ENCODE results near the gene MLF1.

The MLF1 gene

DNA sequence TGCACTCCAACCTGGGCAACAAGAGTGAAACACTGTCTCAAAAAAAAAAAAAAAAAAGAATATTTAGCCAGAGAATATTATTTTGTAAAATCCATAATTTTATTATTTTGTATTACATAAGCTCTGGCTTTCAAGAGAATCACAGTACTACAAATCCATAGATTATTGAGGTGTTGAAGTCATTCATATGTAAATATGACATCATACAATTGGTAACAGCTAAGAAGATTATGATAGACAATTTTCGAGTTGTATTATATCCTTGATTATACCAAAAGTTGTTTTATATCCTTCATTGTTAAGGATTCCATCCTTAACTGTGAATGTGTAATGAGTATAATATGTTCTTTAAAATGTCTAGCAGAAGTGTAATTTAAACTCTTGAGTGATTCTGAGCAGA, 3.7 kb downstream of the MLF1 start:
- no peak overlapping the region for H3K27ac ChIP-seq
- TF ChIP-seq ZFX (IDR thresholded peaks at IDR 0.05; ENCODE audit: borderline replicate concordance) = no peak
- TF ChIP-seq, protein P1, sequence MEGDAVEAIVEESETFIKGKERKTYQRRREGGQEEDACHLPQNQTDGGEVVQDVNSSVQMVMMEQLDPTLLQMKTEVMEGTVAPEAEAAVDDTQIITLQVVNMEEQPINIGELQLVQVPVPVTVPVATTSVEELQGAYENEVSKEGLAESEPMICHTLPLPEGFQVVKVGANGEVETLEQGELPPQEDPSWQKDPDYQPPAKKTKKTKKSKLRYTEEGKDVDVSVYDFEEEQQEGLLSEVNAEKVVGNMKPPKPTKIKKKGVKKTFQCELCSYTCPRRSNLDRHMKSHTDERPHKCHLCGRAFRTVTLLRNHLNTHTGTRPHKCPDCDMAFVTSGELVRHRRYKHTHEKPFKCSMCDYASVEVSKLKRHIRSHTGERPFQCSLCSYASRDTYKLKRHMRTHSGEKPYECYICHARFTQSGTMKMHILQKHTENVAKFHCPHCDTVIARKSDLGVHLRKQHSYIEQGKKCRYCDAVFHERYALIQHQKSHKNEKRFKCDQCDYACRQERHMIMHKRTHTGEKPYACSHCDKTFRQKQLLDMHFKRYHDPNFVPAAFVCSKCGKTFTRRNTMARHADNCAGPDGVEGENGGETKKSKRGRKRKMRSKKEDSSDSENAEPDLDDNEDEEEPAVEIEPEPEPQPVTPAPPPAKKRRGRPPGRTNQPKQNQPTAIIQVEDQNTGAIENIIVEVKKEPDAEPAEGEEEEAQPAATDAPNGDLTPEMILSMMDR (IDR thresholded peaks at IDR 0.05) = no peak

DNA sequence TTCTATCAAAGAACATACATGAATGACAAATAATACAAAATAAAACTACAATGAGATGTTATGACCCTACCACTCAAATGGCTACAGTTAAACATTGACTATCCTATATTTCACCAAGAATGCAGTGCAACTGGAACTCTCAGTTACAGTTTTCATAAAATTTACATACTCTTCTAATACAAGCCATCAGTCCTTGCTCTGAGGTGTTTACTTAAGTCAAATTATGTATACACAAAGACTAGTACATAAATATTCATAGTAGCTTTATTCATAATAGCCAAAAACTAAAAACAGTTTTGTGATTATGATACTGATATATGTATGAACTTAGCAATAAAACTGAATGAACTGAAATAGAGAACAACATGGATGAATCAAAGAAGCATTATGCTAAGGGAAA, 19.2 kb downstream of the MLF1 start:
- no peak for TF ChIP-seq ZFX (IDR thresholded peaks at IDR 0.05; ENCODE audit: borderline replicate concordance)
- TF ChIP-seq, protein P1 (IDR thresholded peaks at IDR 0.05) = no peak

DNA sequence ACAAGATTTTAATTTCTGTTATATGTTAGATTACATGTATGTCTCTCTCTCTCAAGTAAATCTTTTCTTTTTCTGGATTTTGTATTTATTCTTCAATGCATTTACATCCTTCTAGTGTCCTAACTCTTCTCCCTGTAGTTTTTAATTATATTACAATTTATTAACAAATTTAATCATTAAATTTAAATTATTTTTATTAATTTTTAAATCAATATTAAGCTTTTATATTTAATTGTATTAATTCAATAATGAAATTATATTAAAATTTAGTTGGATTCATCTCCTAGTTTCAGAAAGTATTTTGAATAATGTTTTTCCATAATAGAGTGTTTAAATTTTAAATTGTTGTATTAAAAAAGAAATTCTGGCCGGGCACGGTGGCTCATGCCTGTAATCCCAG, 29.8 kb downstream of the MLF1 start:
- TF ChIP-seq ZFX (IDR thresholded peaks at IDR 0.05; ENCODE audit: borderline replicate concordance) = no peak
- TF ChIP-seq, protein P1 (IDR thresholded peaks at IDR 0.05) = no peak
- no peak overlapping the region for H3K27ac ChIP-seq

More for the DNA sequence above, 19.2 kb downstream of the MLF1 start:
- H3K27ac ChIP-seq = no peak overlapping the region

DNA sequence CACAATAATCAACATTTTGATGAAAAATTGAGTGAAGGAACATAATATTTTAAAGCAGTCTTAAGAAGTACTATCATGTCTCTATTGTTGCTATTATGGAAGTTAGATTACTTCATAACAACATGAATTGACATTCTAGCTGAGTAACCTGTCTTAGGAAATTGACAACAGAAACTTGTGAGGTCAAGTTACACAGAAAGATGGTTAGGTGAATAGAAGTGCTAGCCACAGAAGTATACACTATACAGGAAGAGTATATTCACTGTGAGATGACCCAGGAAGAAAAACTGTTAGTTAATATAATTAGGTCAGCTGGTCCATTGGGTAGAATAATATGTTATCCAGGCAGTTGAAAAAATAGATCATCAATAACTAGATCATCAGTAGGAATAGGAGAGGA, 31.2 kb downstream of the MLF1 start:
- TF ChIP-seq ZFX (IDR thresholded peaks at IDR 0.05; ENCODE audit: borderline replicate concordance) = no peak
- H3K27ac ChIP-seq = no peak overlapping the region

DNA sequence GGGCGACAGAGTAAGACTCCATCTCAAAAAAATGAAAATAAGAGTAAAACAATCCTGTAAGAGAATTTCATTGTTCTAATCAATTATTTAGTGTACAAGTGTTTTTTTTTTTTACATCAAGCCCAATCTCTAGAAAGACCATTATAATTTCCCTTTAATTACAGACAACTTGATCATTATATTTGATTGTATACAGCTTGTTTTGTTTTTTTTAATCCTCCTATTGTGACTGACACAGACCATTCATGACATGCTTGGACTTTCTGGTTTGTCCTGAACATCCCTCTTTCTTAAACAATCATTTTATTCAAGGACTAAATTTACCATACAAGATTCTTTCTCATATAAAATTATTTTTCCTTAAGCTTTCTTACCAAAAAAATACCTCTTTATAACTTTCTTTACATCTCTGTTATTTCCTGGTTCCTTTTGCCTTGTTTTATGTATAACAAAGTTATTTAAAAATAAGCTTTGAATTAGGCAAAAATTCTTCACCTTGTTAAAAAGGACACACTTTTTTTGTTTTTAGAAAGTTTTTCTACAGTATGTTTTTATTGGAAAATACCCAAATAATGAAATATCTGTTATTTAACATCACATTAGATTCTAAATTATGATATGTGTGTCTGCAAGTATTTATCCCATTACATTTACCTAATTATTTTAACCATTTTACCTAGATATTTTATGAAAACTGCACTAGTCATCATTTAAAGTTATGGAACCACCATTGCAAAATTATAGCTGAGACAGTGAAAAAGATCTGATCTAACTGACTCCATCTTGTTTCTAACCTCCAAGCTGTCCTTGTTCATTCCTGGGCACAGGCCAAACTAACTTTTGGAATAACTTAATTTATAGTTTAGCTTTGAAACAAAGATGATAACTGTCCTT, 47.2 kb downstream of the MLF1 start:
- no peak overlapping the region for H3K27ac ChIP-seq
- TF ChIP-seq, protein P1 (IDR thresholded peaks at IDR 0.05) = no peak
- no peak for TF ChIP-seq ZFX (IDR thresholded peaks at IDR 0.05; ENCODE audit: borderline replicate concordance)

DNA sequence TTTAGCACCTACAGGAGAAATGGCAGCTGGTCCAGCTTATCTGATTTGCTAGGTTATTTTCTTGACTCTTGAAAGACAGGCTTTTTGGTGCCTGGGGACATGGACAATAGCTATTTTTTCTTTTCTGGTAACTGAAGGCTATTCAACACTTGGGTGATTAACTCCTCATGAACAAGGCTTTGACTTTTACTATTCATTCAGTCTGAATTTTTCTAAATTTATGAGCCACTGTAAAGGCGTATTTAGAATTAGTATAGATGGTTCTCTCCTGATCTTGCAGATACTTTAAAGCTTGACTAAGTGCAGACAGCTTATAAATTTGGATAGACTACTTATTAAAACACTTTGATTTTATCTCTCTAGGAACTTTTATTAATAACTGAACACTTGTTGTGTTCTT, 54.9 kb downstream of the MLF1 start:
- TF ChIP-seq, protein P1 (IDR thresholded peaks at IDR 0.05) = no peak
- no peak for TF ChIP-seq ZFX (IDR thresholded peaks at IDR 0.05; ENCODE audit: borderline replicate concordance)
- H3K27ac ChIP-seq = no peak overlapping the region

DNA sequence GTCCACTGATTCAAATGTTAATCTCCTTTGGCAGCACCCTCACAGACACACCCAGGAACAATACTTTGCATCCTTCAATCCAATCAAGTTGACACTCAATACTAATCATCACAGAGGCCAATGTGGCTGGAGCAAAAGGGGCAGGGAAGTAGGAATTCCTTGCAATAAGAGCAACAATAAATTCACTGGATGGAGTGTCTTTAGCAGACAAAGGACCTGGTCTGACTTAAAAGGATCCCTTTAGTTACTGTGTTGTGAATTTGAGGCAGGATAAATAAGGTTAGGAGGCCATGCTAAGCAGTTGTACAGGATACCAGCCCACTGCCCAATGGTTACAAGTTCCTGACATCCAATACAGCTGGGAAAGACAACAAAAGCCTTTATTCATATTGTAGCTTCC, 61.0 kb downstream of the MLF1 start:
- TF ChIP-seq, protein P1 (IDR thresholded peaks at IDR 0.05) = no peak
- TF ChIP-seq ZFX (IDR thresholded peaks at IDR 0.05; ENCODE audit: borderline replicate concordance) = no peak
- no peak overlapping the region for H3K27ac ChIP-seq

Measured in 22Rv1 (cell line).